Hematopoietic multipotent progenitor cell treated with erythropoietin and hydrocortisone succinate and interleukin-3 and kit ligand, for 4 days (in vitro differentiated cells): Measurements from ENCODE around the gene SLC4A4.

Experiments used
- DNase-seq: peaks from one replicate; pipeline ENCODE4 v3.0.0-alpha.2; 2015

The SLC4A4 gene

DNA sequence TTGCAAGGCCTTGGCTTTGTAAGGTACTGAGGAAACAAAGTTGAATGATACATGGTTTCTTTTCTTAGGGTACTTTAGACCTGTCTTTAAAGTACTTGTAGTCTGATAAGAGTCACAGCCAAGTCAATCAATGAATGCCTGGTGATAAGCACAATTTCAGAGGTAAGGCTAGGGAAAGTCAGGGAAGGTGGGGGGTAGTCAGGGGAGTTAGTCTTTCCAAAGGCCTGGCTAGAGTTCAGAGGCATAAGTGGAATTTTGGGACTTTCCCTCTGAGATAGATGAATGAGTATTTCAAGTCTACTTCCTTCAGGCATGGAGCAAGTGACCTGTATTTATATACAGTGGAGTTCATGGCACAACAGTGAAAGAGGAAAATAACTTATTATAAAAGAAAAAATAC is 78.3 kb downstream of the SLC4A4 start:
- no peak for DNase-seq

DNA sequence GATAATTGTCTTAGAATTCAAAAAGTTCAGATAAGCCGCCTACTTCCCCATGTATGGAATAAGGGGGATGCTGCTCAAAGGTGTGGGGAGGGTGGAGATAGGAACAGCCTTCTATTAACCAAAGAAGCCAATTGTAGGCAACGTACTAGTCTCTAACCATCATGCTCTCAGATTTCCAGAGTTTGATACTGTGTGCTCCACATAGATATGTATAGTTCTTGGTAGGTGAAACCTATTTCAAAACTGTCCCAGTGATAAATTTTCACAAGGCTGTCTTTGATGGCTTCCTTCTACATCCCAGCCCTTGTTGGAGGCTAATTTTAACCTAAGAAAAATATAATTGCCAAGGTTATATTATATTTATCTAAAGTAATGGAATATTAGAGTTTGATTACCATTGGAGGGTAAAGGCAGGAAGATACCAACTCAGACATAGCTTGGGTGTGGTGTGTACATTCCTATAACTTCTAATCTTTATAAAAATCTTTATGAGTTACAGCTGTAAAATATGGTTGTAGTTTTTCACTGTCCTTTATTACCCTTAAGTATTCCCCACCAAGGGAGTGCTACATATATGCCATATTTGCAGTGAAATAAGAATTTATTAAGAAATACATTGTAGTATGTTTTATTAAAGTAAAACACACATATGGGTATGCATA is 87.7 kb downstream of the SLC4A4 start:
- DNase-seq = no peak

DNA sequence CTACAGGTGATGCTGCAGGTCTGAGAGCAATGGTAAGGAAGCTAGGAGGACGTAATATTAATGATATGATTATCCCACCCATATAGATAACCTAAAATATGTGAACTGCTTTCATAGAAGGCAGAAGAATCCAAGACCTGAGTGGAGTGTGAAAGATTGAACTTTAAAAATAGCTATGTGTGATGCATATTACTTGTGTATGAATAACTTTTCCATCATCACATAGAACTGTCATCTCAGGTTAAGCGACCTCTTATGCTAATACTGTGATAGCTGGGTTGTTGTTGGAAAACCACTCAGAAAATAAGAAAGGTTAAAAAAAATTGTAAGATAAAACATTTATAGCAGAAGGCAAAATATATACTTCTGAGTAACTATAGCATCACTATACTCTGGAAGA is 90.3 kb downstream of the SLC4A4 start:
- no peak for DNase-seq

DNA sequence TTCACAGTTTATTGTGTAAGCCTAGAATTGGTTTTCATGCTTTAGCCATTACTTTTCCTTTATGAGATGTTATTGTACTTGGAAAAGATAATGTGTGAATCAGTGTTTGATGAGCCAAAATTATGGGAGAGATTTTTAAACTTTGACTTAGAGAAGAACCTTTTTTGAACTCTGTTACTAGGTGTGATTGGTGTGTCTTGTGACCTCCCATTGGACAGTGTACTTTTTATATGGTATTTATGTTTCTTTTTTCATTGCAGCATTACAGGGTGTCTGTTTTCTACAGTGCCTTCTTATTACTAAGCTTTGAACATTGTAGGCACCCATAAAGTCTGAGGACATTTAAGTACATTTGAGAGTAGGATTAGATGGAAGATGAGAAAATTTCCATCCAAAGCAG is 91.1 kb downstream of the SLC4A4 start:
- no peak for DNase-seq

DNA sequence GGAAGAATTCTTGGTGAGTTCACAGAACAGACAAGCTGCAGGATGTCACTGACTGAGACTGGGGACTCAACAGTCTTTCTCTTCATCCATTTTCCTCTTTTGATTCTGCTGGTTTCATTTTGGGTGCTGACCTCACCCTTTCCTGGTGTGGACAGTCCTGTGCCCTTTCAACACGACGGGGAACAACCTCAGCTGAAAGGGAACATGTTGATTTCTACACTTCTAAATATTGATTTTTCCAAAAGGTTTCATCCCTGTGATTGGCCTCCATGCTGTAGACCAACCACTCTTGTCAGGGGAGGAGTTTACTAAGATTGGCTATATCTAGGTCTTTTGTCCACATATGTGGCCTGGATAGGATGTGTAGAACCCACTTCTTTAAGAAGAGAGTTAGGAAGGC is 91.8 kb downstream of the SLC4A4 start:
- DNase-seq = no peak

DNA sequence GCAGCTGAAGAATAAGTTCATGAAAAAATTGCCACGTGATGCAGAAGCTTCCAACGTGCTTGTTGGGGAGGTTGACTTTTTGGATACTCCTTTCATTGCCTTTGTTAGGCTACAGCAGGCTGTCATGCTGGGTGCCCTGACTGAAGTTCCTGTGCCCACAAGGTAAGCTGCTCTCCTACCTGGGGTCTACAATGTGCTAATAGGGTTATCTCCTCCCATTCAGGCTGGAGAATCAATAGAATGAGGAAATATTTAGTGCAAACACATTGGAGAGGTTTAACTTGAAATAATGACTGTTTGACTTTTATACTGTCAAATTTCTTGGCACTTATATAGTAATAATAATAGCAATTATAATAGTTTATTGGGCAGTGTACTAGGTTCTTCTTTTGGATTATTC is 101.8 kb downstream of the SLC4A4 start:
- DNase-seq = no peak

DNA sequence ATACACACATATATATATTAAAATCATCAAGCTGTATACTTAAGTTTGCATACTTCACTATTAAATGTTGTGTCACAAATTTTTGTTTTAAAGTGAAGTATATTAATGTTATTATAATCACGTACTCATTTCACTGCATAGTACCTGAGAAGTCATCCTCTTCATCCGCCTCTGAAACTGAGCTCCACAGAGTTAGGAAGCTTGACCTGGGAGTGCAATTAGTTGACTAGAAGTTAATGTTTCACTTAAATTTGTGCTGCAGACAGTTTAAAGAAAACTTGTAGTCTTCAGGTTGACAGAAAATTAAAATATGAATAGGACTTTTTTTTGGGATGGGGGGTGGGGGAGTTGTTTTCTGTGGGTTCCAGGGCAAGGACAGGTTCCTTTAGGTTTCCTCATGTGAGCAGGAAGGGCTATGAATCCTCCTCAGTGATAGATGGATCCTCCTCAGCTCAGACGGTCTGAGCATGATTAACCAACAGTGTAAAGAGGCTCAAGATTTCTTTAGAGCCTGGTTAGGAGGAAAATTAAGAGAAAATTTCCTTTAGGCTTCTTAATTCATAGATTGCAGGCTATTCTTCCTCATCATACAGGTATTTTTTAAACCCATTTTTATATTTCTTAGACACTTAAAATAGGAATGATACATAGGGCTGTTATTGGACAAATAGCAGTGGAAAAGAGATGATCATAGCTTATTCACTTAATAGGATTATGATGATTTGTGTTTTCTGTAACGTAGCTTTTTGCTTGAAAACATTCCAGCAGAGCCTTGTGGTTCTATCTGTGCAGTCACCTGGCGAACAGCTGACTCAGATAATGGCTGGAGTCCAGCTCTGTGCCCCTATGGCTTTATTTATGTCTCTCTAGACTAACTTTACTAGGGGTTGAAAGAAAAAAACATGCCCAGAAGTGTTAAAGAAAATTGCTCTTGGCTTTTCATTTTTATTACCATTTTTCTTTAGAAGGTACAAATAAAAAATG is 102.7 kb downstream of the SLC4A4 start:
- peak; percentile 49 for DNase-seq

DNA sequence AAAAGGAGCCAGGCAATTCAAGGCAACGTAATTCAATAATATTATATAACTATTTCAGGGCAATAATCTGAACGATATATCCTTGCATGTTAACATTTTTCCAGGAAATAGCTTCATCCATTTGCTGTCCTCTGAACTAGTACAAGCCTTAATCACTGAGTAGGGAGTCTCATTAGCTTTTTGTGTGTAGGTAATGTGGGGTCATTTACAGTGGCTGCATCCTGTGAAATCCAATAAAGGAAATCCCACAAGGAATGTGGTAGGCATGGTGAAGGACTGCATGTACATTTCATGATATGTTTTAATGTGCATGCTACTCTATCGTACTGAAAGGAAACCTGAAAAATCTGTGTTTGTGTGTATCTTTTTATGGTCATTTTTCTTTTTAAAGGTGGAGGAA is 103.5 kb downstream of the SLC4A4 start:
- DNase-seq = no peak

DNA sequence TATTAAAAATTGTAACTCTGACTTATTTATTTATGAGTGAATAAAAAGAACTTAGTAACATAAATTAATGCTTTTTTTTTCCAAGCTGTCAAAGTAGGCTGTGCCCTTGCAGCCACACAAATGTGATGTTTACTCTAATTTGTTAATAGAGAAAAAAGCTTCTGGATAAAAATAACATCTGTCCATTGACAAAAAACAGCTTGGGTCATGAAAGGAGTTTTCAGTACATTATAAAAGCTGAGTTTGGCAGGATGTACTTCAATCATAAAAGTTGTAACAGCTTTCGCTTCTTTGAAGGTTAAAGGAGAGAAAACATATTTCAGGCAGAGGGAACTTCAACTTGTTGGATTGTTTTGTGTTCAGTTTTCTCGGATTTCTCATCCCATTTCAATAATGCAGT is 105.6 kb downstream of the SLC4A4 start:
- DNase-seq = no peak

DNA sequence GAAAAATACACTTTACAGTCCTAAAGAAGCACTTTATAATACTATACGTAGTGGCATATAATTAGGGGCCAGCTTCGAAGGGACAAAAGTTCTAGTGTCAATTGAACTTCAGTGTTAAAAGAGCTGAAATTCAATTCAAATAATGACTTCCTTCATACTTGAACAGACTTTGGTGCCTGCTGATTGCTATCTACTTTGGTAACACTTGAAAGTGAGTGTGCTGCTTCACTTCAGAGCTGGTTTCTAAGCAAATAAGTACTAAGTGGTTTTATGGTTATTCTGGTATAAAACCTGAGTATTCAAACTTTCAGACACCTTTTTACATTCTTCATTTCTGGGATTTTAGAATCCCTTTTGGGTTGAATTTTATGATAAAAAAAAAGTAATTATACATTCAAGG is 107.0 kb downstream of the SLC4A4 start:
- DNase-seq = peak; percentile 22

DNA sequence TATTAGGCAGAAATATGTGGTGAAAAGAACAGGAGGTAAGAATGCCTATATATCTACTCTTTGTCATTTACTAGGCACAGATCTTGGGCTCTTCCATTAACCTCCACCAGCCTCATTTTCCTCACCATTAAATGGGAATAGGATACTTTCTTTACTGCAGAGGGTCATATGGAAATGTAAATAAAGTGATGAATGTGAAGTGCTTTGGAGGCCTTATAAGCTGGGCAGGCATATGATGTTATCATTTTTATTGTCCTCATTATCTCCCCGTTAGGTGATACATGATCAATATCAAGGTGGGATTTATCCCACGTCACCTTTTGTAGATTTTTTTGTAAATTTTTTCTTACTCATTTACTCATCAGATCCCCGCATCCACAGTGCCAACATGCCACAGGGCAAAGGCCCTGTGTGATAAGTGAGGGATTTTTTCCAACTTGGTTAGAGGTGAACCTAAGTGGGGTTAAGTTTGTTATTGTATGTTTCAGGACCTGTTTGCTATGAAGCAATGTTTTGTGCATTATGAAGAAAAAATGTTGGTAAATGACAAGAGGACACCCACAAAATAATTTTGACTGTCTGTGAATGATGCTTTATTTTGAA is 107.8 kb downstream of the SLC4A4 start:
- DNase-seq = no peak

DNA sequence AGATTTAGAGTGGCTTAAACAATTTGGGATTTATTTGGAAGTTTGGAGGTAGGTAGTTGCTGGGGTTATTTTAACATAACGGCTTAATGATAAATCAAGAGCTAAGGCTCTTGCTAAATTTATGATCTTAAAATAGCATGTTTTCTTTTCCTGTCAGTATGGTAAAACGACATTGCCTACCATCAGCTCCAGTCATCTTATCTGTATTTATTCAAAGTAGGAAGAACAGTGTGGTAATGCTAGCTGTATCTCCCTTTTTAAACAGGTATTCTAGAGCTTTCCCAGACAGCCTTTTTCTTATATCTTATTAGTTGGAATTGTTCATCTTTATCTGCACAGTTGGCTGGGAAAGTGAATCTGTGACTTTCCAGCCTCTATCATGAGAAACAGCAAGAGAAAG is 110.2 kb downstream of the SLC4A4 start:
- DNase-seq = no peak

DNA sequence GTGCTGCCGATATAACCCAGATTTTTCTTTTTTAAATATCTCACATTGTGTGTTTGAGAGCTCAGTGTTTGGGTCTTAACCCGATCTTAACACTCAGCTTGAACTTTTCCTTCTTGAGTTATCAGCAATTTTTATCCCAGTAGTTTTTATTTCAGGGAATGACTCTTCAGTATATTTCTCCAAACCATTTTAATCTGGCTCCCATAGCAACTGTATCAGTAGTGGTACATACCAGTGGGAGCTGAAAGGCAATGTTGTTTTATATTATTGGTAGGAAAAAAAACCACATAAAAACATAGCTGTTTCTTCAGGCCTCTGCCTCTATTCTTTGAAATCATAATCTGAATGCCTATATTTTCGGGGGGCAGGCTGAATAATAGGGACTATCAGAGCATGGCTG is 111.1 kb downstream of the SLC4A4 start:
- DNase-seq = no peak

DNA sequence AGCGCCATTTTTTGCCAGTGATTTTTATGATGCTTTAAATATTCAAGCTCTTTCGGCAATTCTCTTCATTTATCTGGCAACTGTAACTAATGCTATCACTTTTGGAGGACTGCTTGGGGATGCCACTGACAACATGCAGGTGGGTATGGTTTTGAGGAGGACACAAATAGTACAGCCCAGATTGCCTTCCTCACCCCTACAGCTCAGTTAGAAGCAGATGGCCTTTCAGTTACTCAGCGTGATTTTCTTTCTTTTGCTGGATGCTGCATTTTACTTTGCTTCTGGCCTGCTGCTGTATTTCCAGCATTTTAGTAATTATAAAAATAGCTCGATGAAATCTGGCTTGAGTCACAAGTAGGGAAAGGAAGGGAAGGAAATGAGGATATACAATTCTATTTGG is 114.7 kb downstream of the SLC4A4 start:
- DNase-seq = no peak

DNA sequence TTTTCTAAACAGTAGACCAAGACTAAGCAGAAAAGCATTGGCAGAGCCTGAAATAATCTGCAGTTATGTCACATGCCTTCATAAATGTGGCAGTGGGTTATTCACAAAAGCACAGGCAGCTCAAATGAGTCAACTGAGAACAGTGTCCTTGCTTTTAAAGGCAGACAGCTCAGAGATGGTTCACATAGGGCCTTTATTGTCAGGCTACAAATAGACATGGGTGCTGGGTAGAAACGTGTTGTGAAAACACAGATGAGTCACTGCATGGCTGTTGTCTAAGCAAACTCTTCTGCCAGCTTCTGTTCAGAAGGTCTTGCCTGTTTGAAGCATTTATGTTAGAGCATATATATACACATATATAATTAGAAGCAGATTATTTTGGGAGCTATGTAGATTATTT is 118.0 kb downstream of the SLC4A4 start:
- no peak for DNase-seq

DNA sequence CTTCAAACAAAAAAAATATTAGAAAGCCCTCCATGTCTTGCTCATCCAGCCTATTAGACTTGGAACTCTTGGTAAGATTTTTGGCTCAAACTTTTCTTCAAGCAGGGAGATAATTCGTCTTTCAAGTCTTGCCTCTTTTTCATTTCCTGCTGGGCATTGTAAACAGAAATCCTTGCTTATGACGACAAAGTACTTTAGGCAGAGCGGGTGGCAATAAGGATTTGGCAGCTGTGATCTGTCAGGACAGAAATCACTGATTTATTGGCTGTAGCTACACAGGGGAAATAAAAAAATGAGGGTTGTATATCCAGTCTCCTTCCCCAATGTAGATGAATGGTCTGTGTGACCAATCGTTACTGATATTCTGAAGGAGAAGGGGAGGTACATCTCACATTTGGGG is 121.6 kb downstream of the SLC4A4 start:
- DNase-seq = no peak

DNA sequence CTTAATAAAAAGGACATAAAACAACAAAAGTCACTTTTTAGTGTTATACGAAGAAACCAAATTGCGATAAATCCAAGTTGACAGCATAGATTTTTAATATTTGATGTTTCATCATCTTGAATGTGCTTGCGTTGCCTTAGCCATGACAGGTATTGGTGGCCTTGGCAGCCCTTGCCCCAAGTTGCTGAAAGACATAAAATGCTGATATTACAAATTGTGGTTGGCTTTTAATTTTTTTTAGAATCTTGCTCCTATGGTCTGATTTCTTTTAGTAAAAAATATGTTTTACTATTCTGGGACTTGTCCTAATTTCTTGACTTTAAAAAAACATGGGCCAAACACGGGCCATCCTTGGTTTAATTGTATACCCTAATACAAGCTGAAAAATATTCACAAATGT is 122.6 kb downstream of the SLC4A4 start:
- no peak for DNase-seq

DNA sequence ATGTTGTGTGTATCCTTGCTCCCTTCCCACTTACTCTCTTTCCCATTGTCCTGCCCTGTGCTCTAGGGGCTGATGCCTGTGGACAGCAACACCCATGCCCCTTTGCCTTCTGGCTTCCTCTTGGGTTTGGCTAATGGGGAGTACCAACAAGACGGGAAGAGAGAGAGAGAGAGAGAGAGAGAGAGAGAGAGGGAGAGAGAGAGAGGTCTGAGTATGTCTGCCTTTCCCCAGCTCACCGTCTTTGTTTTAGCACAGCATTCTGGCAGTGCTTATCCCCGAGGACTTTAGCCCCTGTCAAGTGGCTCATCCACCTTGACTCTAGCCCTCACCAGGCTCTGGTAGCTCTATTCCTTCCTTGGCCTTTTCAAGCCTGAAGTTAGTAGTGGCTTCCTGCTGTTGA is 128.0 kb downstream of the SLC4A4 start:
- DNase-seq = no peak

DNA sequence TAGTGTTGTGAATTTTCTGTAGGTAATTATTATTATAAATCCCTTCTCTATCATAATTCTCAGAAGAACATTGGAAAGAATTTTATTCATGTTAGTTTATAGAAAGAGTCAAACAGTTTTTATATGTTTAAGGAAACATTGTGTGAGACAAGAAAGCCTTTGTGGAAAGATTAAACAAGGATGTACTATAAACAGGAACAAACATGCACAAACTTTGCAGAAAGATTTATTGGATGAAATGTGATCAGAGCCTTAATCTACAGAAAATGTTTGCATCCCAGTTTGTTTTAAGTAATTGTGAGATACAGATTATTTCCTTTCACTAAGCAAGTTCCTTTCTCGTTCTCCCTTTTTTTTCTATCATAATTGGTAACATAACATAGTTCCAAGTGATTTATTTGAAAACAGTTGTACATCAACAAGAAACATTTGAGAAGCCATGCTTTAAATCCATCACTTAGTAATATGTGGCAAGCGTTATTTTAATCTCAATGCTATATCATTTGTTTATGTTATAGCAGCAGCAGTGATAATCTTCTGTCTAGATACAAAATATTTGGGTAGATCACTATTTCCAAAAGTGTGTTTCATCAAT is 129.4 kb downstream of the SLC4A4 start:
- DNase-seq = no peak

DNA sequence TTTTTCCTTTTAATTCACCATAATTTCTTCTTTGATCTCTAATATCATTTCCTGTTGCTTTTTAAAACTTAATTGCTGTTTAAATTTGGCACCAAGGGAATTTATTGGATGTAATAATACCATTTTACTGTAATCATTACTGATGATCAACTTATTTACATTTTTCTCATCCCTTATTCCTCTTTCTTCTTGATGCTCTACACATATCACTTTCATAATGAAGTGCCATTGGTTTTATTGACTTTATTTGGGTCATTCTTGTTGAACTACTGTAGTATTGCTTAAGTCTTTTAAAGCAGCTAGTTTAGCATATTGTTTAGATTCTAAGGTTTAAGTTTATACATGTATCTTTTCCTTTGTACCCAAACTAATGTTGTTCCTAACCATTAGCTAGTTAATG is 130.7 kb downstream of the SLC4A4 start:
- no peak for DNase-seq

DNA sequence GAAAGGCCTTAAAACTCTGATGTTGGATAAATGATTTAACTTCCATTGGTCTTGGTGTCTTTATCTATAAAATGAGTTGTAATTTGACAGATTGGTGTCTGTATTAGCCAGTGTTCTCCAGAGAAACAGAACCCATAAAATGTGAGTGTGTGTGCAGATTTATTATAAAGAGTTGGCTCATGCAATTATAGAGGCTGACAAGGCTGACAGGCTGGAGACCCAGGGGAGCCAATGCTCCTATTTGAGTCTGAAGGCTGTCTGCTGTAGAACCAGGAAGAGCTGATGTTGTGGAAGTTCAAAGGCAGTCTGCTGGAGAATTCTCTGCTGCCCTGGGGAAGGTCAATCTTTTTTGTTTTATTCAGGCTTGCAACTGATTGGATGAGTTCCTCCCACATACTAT is 131.7 kb downstream of the SLC4A4 start:
- DNase-seq = no peak

DNA sequence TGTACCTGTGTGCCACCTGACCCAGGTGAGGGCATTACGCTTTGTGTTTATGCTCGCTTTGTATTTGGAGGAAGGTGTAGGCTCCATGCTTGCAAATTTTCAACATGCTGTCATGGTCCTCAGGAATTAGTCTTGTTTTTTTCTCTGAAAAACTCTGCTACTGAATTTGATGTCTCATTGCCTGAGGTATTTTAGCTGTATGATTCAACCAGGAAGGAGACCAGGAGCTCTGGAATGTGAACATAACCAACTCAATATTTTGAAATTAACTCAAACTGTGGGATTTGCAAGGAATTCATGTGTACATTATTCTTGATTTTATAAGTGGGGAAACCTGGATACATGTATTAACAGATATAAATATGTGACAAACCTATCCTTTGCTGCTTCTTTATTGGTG is 134.1 kb downstream of the SLC4A4 start:
- no peak for DNase-seq

DNA sequence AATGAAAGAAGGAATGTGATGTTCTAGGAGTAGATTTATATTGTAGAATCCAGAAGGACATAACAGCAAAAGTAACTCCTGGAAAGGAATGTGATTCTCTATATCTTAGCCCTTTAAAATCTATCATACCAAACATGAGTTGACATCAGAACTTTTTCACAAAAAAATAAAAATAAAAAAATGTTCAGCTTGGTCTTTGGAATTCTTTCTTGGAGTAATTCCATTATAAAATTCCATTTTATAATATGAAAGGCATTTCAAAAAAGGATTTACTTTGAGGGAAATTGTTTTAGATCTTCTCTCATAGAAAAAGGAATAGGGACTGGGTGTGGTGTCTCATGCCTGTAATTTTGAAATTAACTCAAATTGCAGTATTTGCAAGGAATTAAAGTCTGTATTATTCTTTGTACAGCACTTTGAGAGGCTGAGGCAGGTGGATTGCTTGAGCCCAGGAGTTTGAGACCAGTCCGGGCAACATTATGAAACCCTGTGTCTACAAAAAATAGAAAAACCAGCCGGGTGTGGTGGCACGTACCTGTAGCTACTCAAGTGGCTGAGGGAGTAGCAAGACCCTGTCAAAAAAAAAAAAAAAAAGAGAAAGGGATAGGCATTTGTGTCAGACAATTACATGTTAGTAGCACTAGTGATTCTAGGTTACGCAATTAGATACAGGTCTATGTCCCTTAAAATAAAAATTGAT is 134.9 kb downstream of the SLC4A4 start:
- DNase-seq = no peak
